Stimulated activated naive CD8-positive, alpha-beta T cell treated with anti-CD3 and anti-CD28 coated beads, Interleukin-15, amount 100 ng/mL, for 72 hours (primary cell): ENCODE data around the gene KRT222.

Experiments
- ATAC-seq: fragments of 150-1000 bp; cut with Tn5 transposase; 2 replicates; pipeline ENCODE4 v1.10.0; 2021; ENCODE audit warnings: mild to moderate bottlenecking, moderate library complexity
- DNase-seq, 2 donors: peaks; one replicate each; pipeline ENCODE4 v3.0.0; 2021 to 2022
- H3K27ac Mint-ChIP-seq, 2 donors: one replicate each; pipeline ENCODE4 v1.8.0; 2022; ENCODE audit warnings: mild to moderate bottlenecking in 2 of 2, mixed read lengths in 2 of 2, moderate library complexity in 2 of 2
- H3K27me3 Mint-ChIP-seq: one replicate; pipeline ENCODE4 v1.8.0; 2022; ENCODE audit warnings: mixed read lengths
- H3K4me1 Mint-ChIP-seq: one replicate; pipeline ENCODE4 v1.8.0; 2022; ENCODE audit warnings: mild to moderate bottlenecking, mixed read lengths
- H3K4me3 Mint-ChIP-seq, 2 donors: one replicate each; pipeline ENCODE4 v1.8.0; 2022; ENCODE audit warnings: mild to moderate bottlenecking in 2 of 2, mixed read lengths in 2 of 2, moderate library complexity in 1 of 2
- H3K9me3 Mint-ChIP-seq, 2 donors: one replicate each; pipeline ENCODE4 v1.8.0; 2022; ENCODE audit warnings: mixed read lengths in 2 of 2

The KRT222 gene

GRCh38 chr17:40613467-40614154 lies 51.4 kb downstream of the KRT222 start:
- H3K4me3 Mint-ChIP-seq: peak overlapping the region; percentile 85 to 86
- peaks cover 95% of the 10 kb centered on the region for H3K4me1 Mint-ChIP-seq
- peak overlapping the region; percentile 75 to 93 for H3K27ac Mint-ChIP-seq
- no peak for DNase-seq
- H3K27me3 Mint-ChIP-seq: no peaks in the 10 kb centered on the region
- H3K9me3 Mint-ChIP-seq: no peaks in the 10 kb centered on the region
- no peak for ATAC-seq

- DNase-seq (peak in 1 of 2 donors; percentile 72), ATAC-seq (peak; percentile 13)
- peaks cover 100% of the 10 kb centered on the region for H3K4me1 Mint-ChIP-seq
- peak overlapping the region; percentile 85 to 86 for H3K4me3 Mint-ChIP-seq
- H3K27ac Mint-ChIP-seq: peak overlapping the region; percentile 75 to 93
- no peaks in the 10 kb centered on the region for H3K9me3 Mint-ChIP-seq
- no peaks in the 10 kb centered on the region for H3K27me3 Mint-ChIP-seq
These were observed 52.3 kb downstream of the KRT222 start for GRCh38 chr17:40612599-40613244.

- no peak for ATAC-seq
- no peak overlapping the region for H3K27ac Mint-ChIP-seq
These were observed 53.0 kb downstream of the KRT222 start for GRCh38 chr17:40611840-40612474.

GRCh38 chr17:40610359-40610758 lies 54.6 kb downstream of the KRT222 start:
- peak; percentile 33 for ATAC-seq

More at GRCh38 chr17:40611840-40612474, 53.0 kb downstream of the KRT222 start:
- Mint-ChIP-seq H3K9me3 (no peaks in the 10 kb centered on the region), H3K4me1 (peaks cover 100% of the 10 kb centered on the region), H3K27me3 (no peaks in the 10 kb centered on the region), H3K4me3 (peak overlapping the region; percentile 25 to 53)
- DNase-seq: no peak

GRCh38 chr17:40608061-40608581 lies 56.9 kb downstream of the KRT222 start:
- H3K4me3 Mint-ChIP-seq: peak overlapping the region; percentile 77 to 79
- DNase-seq (peak; percentile 43 to 67), ATAC-seq (peak; percentile 84)
- H3K9me3 Mint-ChIP-seq: no peaks in the 10 kb centered on the region
- H3K4me1 Mint-ChIP-seq: peaks cover 100% of the 10 kb centered on the region
- H3K27me3 Mint-ChIP-seq: no peaks in the 10 kb centered on the region
- peak overlapping the region; percentile 97 for H3K27ac Mint-ChIP-seq

More at GRCh38 chr17:40610359-40610758, 54.6 kb downstream of the KRT222 start:
- Mint-ChIP-seq H3K27ac (peak overlapping the region; percentile 76 to 77), H3K27me3 (no peaks in the 10 kb centered on the region), H3K9me3 (no peaks in the 10 kb centered on the region), H3K4me3 (peak overlapping the region; percentile 53 to 67), H3K4me1 (peaks cover 100% of the 10 kb centered on the region)
- peak in 1 of 2 donors; percentile 52 for DNase-seq

- H3K27ac Mint-ChIP-seq: peak overlapping the region; percentile 97
- H3K4me1 Mint-ChIP-seq: peaks cover 100% of the 10 kb centered on the region
- H3K4me3 Mint-ChIP-seq: peak overlapping the region; percentile 77 to 79
These were observed 57.3 kb downstream of the KRT222 start for GRCh38 chr17:40607641-40608040.

GRCh38 chr17:40606548-40607353 lies 58.2 kb downstream of the KRT222 start:
- no peak for ATAC-seq
- peaks cover 100% of the 10 kb centered on the region for H3K4me1 Mint-ChIP-seq
- no peak for DNase-seq
- H3K27me3 Mint-ChIP-seq: no peaks in the 10 kb centered on the region
- H3K9me3 Mint-ChIP-seq: no peaks in the 10 kb centered on the region
- H3K4me3 Mint-ChIP-seq: peak overlapping the region; percentile 77 to 79
- H3K27ac Mint-ChIP-seq: peak overlapping the region; percentile 97

More at GRCh38 chr17:40607641-40608040, 57.3 kb downstream of the KRT222 start:
- DNase-seq (peak in 1 of 2 donors; percentile 60), ATAC-seq (peak; percentile 61)
- H3K9me3 Mint-ChIP-seq: no peaks in the 10 kb centered on the region
- H3K27me3 Mint-ChIP-seq: no peaks in the 10 kb centered on the region

GRCh38 chr17:40605306-40605705 lies 59.7 kb downstream of the KRT222 start:
- no peaks in the 10 kb centered on the region for H3K27me3 Mint-ChIP-seq
- H3K4me1 Mint-ChIP-seq: peaks cover 100% of the 10 kb centered on the region
- peak overlapping the region; percentile 76 to 95 for H3K27ac Mint-ChIP-seq
- H3K9me3 Mint-ChIP-seq: no peaks in the 10 kb centered on the region
- peak overlapping the region; percentile 72 to 82 for H3K4me3 Mint-ChIP-seq
- ATAC-seq (peak; percentile 53), DNase-seq (peak; percentile 53 to 73)
